Neural cell (in vitro differentiated cells): Measurements from ENCODE around the gene STH. TPM values are rescaled to one million over a fixed set of nuclear protein-coding genes. Genes with fewer than 3 reads are reported as not detected.

Source experiments
- H2AFZ ChIP-seq: fragments of 200-600, 300-800 bp; sonication (generic), shearing (Covaris generic); 2 replicates; pipeline ENCODE4 v1.6.0; 2014; ENCODE audit warnings: low read depth, mild to moderate bottlenecking, antibody characterized with exemption, low read length, moderate library complexity
- H3F3A ChIP-seq: fragments of 200-600 bp; shearing (Covaris generic); 2 replicates; pipeline ENCODE4 v1.6.1; 2016; ENCODE audit warnings: mild to moderate bottlenecking, moderate library complexity, mixed read lengths, antibody characterized with exemption, low read length; ENCODE audit not compliant: insufficient read depth, poor library complexity, severe bottlenecking
- H3K27ac ChIP-seq: fragments of 200-600, 300-800 bp; sonication (generic), shearing (Covaris generic); 2 replicates; pipeline ENCODE4 v1.5.1; 2014; ENCODE audit warnings: mild to moderate bottlenecking, low read length, moderate library complexity
- H3K27me3 ChIP-seq: fragments of 300-800, 200-600 bp; sonication (generic), shearing (Covaris generic); 2 replicates; pipeline ENCODE4 v1.6.0; 2014; ENCODE audit warnings: mild to moderate bottlenecking, low read depth, low read length, moderate library complexity; ENCODE audit not compliant: insufficient read depth
- H3K36me3 ChIP-seq: fragments of 300-800, 200-600 bp; sonication (generic), shearing (Covaris generic); 2 replicates; pipeline ENCODE4 v1.5.1; 2014; ENCODE audit warnings: mild to moderate bottlenecking, antibody characterized with exemption, low read length, moderate library complexity; ENCODE audit not compliant: insufficient read depth
- H3K4me2 ChIP-seq: fragments of 300-800, 200-600 bp; sonication (generic), shearing (Covaris generic); 2 replicates; pipeline ENCODE4 v1.6.0; 2014; ENCODE audit warnings: mild to moderate bottlenecking, low read length
- H3K4me3 ChIP-seq: fragments of 300-800, 200-600 bp; sonication (generic), shearing (Covaris generic); 2 replicates; pipeline ENCODE4 v1.5.1; 2014; ENCODE audit warnings: mild to moderate bottlenecking, low read length, moderate library complexity
- H3K79me2 ChIP-seq: fragments of 200-600 bp; shearing (Covaris generic); replicated peaks from 2 replicates; pipeline ENCODE4 v1.6.0; 2014; ENCODE audit warnings: mild to moderate bottlenecking, low read length, moderate library complexity; ENCODE audit not compliant: insufficient read depth
- H3K9ac ChIP-seq: fragments of 300-800, 200-600 bp; sonication (generic), shearing (Covaris generic); 2 replicates; pipeline ENCODE4 v1.6.1; 2016; ENCODE audit warnings: mild to moderate bottlenecking, low read length, mixed read lengths
- H3K9me2 ChIP-seq: fragments of 200-600 bp; shearing (Covaris generic); 2 replicates; pipeline ENCODE4 v1.6.1; 2016; ENCODE audit warnings: mild to moderate bottlenecking, low read length, mixed read lengths; ENCODE audit not compliant: insufficient read depth
- H3K9me3 ChIP-seq: fragments of 200-600, 300-800 bp; sonication (generic), shearing (Covaris generic); 2 replicates; pipeline ENCODE4 v1.6.1; 2016; ENCODE audit warnings: mild to moderate bottlenecking, mixed run types, low read length, moderate library complexity, mixed read lengths
- H4K20me1 ChIP-seq: fragments of 200-600 bp; shearing (Covaris generic); 2 replicates; pipeline ENCODE4 v1.6.1; 2016; ENCODE audit warnings: mild to moderate bottlenecking, mixed run types; ENCODE audit not compliant: insufficient read depth
- CTCF ChIP-seq: fragments of 450-650 bp; IDR thresholded peaks from 2 replicates; pipeline ENCODE4 v1.5.1; 2014; ENCODE audit warnings: antibody characterized with exemption, mild to moderate bottlenecking, moderate library complexity; ENCODE audit not compliant: poor library complexity, severe bottlenecking
- EP300 ChIP-seq: fragments of 450-650 bp; conservative IDR thresholded peaks from 2 replicates; pipeline ENCODE4 v1.6.1; 2014; ENCODE audit warnings: antibody characterized with exemption, mild to moderate bottlenecking, moderate library complexity; ENCODE audit not compliant: poor library complexity, severe bottlenecking
- EZH2 ChIP-seq: fragments of 200-600, 300-800 bp; shearing (Covaris generic), sonication (generic); IDR thresholded peaks from 2 replicates; pipeline ENCODE4 v1.6.1; 2014; ENCODE audit warnings: antibody characterized with exemption, low read length, borderline replicate concordance, mild to moderate bottlenecking; ENCODE audit not compliant: insufficient read depth, poor library complexity, severe bottlenecking
- MXI1 ChIP-seq: fragments of 450-650 bp; conservative IDR thresholded peaks from 2 replicates; pipeline ENCODE4 v1.6.1; 2014; ENCODE audit warnings: antibody characterized with exemption, mild to moderate bottlenecking; ENCODE audit not compliant: poor library complexity, severe bottlenecking
- POLR2AphosphoS5 ChIP-seq: IDR thresholded peaks from 2 replicates; pipeline ENCODE4 v1.6.1; 2012
- RAD21 ChIP-seq: fragments of 450-650 bp; conservative IDR thresholded peaks from 2 replicates; pipeline ENCODE4 v1.6.1; 2014; ENCODE audit warnings: antibody characterized with exemption, mild to moderate bottlenecking, moderate library complexity
- REST ChIP-seq: IDR thresholded peaks from 2 replicates; pipeline ENCODE4 v1.6.1; 2012; ENCODE audit warnings: borderline replicate concordance
- SMC3 ChIP-seq: fragments of 450-650 bp; conservative IDR thresholded peaks from 2 replicates; pipeline ENCODE4 v1.6.1; 2014; ENCODE audit warnings: antibody characterized with exemption, mild to moderate bottlenecking, moderate library complexity; ENCODE audit not compliant: poor library complexity
- TAF1 ChIP-seq: IDR thresholded peaks from 2 replicates; pipeline ENCODE4 v1.6.1; 2012; ENCODE audit warnings: low read depth
- polyA plus RNA-seq: library from polyadenylated mRNA; depleted of rRNA; stranded (reverse); fragments of >200 nt; gene quantifications from 2 replicates; pipeline ENCODE4 v1.2.3, GENCODE V29; 2014

The STH gene
- polyA plus RNA-seq, 1 donor from 2014 or later = not detected

- TF ChIP-seq EZH2 (no peak), SMC3 (no peak), POLR2AphosphoS5 (no peak), EP300 (no peak), MXI1 (no peak), RAD21 (no peak), REST (no peak), TAF1 (no peak), CTCF (no peak)
- Histone ChIP-seq H3F3A (no peaks in the 10 kb centered on the region), H2AFZ (no peak overlapping the region), H3K36me3 (no peaks in the 10 kb centered on the region), H4K20me1 (no peaks in the 10 kb centered on the region), H3K9ac (no peak overlapping the region), H3K27ac (no peak overlapping the region), H3K9me2 (no peaks in the 10 kb centered on the region), H3K4me3 (no peak overlapping the region), H3K79me2 (no peaks in the 10 kb centered on the region), H3K9me3 (no peaks in the 10 kb centered on the region), H3K27me3 (no peaks in the 10 kb centered on the region), H3K4me2 (no peak overlapping the region)
Observed at GRCh38 chr17:45984368-45984767, 14.7 kb upstream of the STH start.

- TF ChIP-seq MXI1 (no peak), REST (no peak), SMC3 (no peak), CTCF (no peak), EZH2 (no peak)
- Histone ChIP-seq H3K4me2 (no peak overlapping the region), H3K9ac (no peak overlapping the region), H3K79me2 (no peaks in the 10 kb centered on the region), H4K20me1 (no peaks in the 10 kb centered on the region), H3K4me3 (no peak overlapping the region), H3K9me2 (no peaks in the 10 kb centered on the region), H3K27me3 (no peaks in the 10 kb centered on the region), H2AFZ (no peak overlapping the region), H3F3A (no peaks in the 10 kb centered on the region), H3K27ac (no peak overlapping the region), H3K9me3 (no peaks in the 10 kb centered on the region), H3K36me3 (peaks cover under 1% of the 10 kb centered on the region)
Observed at GRCh38 chr17:45985447-45985846, 13.6 kb upstream of the STH start.
